ENCODE measurements around the gene TTC22. TPM values are rescaled to one million over a fixed set of nuclear protein-coding genes. Genes with fewer than 3 reads are reported as not detected.

The TTC22 gene
- total and polyA plus RNA-seq, 12 donors: 0.06 to 1.0 (median 0.15) TPM; not detected in 5

DNA sequence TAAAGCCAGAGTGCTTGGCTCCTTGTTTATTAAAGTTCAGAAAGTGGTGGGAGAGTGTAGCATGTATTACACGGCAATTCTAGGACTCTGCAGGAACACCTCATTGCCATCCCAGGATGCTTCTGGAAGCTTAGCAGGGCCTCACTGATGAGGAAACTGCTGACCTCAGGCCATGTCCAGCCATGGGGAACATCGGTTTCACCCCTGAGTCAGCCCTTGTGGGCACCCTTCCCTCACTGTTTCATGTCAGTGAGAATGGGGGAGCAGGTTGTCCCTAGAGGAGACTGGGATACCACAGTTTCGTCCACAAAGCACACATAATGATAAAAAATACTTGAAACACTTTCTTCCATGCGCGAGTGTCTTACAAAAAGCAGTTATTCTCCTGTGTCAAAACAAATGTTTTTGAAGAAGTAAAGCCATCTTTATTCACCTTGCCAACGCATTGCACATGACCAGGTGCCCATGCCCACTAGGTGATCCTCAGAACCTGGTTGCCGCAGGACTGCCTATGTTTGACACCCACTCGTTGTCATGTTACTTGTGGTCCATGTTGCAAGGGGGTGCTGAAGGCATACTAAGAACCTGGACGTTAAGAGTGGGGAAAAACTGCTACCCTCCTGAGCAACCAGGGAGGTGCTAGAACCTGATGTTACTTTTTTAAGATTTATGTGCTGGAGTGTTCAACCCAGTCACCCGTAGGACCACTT, 41.2 kb upstream of the TTC22 start:
- TF ChIP-seq, protein P1, sequence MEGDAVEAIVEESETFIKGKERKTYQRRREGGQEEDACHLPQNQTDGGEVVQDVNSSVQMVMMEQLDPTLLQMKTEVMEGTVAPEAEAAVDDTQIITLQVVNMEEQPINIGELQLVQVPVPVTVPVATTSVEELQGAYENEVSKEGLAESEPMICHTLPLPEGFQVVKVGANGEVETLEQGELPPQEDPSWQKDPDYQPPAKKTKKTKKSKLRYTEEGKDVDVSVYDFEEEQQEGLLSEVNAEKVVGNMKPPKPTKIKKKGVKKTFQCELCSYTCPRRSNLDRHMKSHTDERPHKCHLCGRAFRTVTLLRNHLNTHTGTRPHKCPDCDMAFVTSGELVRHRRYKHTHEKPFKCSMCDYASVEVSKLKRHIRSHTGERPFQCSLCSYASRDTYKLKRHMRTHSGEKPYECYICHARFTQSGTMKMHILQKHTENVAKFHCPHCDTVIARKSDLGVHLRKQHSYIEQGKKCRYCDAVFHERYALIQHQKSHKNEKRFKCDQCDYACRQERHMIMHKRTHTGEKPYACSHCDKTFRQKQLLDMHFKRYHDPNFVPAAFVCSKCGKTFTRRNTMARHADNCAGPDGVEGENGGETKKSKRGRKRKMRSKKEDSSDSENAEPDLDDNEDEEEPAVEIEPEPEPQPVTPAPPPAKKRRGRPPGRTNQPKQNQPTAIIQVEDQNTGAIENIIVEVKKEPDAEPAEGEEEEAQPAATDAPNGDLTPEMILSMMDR (IDR thresholded peaks at IDR 0.05): no peak
- Histone ChIP-seq H3K27me3 (peaks cover 0 to 4% (median 0%) of the 10 kb centered on the region in 7 donors), H3K36me3 (no peaks in the 10 kb centered on the region), H3K9me3 (peaks cover 0 to 4% (median 0%) of the 10 kb centered on the region in 11 donors), H3K4me3 (no peak overlapping the region), H3K27ac (no peak overlapping the region), H3K4me1 (no peaks in the 10 kb centered on the region)
- intact Hi-C loops (cut with DNase I): no loop called here
- 91 to 93% methylated on average over 10 of the region's 10 CpGs for WGBS, 2 donors
- DNase-seq: no peak
- no peak for ATAC-seq

DNA sequence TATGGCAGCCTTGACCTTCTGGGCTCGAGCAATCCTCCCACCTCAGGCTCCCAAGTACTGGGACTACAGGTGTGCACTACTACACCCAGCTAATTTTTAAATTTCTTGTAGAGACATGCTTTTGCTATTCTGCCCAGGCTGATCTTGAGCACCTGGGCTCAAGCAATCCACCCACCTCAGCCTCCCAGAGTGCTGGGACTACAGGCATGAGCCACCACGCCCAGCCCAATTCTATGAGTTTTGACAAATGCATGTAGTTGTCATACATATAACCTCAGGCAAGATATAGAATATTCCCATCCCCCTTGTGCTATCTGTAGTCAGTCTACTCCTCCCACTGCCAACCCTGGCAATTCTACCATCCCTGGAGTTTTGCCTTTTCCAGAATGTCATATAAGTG, 38.7 kb upstream of the TTC22 start:
- Histone ChIP-seq H3K4me3 (no peak overlapping the region), H3K36me3 (no peaks in the 10 kb centered on the region), H3K4me1 (no peaks in the 10 kb centered on the region), H3K27me3 (peaks cover 0 to 6% (median 0%) of the 10 kb centered on the region in 7 donors), H3K9me3 (peaks cover 0 to 4% (median 0%) of the 10 kb centered on the region in 11 donors), H3K27ac (no peak overlapping the region)
- ATAC-seq (no peak), DNase-seq (no peak)
- 55 to 85% methylated on average over 2 of the region's 2 CpGs for WGBS, 2 donors
- intact Hi-C loops (cut with DNase I): no loop called here
- TF ChIP-seq, protein P1 (IDR thresholded peaks at IDR 0.05): no peak

DNA sequence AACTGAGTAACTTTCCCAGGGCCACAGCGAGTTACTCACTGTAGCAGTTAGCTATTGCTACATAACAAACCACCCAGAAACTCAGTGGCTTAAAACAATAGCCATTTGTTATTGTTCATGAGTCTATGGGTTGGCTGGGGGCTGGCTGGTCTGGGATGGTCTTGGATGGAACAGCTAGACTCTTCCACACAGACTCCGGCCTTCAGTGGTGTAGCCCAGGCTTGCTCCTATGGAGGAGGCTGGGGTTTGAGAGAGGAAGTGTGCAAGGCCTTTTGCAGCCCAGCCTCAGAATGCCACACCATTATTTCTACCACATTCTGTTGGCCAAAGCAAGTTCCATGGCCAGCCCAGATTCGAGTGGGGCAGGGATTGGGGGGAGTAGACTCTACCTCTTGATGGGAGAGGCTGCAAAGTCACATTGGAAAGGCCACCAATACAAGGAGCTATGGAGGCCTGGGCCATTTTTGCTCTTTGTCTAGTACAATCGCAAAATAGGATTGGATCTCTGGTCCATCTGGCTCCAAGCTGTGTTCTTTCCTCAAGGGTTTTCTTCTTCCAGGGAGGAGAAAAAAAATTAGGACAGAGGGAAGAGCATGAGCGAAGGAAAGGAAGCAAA, 37.5 kb upstream of the TTC22 start:
- peaks cover 0 to 6% (median 0%) of the 10 kb centered on the region in 7 donors for H3K27me3 ChIP-seq
- no peak for DNase-seq
- H3K4me3 ChIP-seq: no peak overlapping the region
- intact Hi-C loops (cut with DNase I): no loop called here
- H3K9me3 ChIP-seq: peaks cover 0 to 3% (median 0%) of the 10 kb centered on the region in 11 donors
- H3K4me1 ChIP-seq: no peaks in the 10 kb centered on the region
- H3K36me3 ChIP-seq: no peaks in the 10 kb centered on the region
- H3K27ac ChIP-seq: no peak overlapping the region
- no peak for ATAC-seq
- WGBS, 2 donors: 86% methylated on average over 5 of the region's 5 CpGs
- TF ChIP-seq, protein P1 (IDR thresholded peaks at IDR 0.05): no peak

DNA sequence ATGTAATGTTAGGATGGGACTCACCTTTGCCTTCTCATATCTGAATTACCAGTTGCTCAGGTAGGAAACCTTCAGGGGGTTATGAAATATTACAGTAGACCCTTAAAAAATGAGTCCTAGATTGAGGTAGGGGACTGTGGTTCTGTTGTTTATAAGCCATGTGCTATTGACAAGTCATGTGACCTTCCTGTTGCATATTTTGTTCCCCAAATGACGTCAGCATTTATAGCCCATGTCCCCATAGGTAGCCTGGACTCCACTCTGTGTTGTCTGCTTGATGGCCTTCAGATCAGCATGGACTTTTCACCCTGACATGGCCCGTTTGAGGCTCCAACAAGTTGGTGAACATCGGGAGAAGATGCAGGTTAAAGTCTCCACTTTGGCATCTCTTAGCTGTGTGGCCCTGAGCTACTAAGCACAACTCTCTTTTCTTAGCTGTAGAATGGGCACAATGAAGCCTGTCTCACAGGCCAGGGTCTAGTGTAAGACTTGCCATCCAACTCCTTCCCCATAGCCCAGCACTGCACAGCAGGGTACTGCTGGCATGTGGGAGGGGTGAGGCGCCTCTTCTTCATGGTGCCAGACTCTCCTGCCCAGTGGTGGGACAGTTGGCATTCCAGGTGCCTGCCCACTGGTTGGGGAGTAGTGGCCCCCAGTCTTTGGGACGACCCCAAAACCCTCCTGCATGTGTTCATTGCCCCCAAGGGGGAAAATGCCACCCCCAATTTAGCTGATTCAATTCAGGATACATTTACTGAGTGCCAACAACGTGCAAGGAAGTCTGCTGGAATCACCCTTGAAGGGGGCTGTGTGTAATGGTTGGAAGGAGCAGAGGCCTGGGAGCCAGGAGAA, 36.1 kb upstream of the TTC22 start:
- no peaks in the 10 kb centered on the region for H3K4me1 ChIP-seq
- 73 to 75% methylated on average over 6 of the region's 6 CpGs for WGBS, 2 donors
- H3K4me3 ChIP-seq: no peak overlapping the region
- DNase-seq (no peak), ATAC-seq (no peak)
- H3K36me3 ChIP-seq: no peaks in the 10 kb centered on the region
- peaks cover 0 to 6% (median 0%) of the 10 kb centered on the region in 7 donors for H3K27me3 ChIP-seq
- TF ChIP-seq, protein P1 (IDR thresholded peaks at IDR 0.05): no peak
- no peak overlapping the region for H3K27ac ChIP-seq
- intact Hi-C loops (cut with DNase I): no loop called here
- peaks cover 0 to 6% (median 0%) of the 10 kb centered on the region in 11 donors for H3K9me3 ChIP-seq
